PC-3 (cell line): ENCODE measurements around the gene SLC34A3. TPM values are rescaled to one million over a fixed set of nuclear protein-coding genes. Genes with fewer than 3 reads are reported as not detected.

Source experiments
- ATAC-seq: fragments of 200-7000 bp; cut with Tn5 transposase; 2 replicates; pipeline ENCODE4 v1.9.1; 2020; ENCODE audit warnings: mild to moderate bottlenecking, moderate library complexity
- BruUV-seq: library from RNA; stranded (reverse); fragments of 400-500 nt; replicated peaks from 2 replicates; lab custom pipeline; 2021; lab: Mats Ljungman, UMichigan
- CTCF ChIA-PET: fragments of 300-600 bp; sonication (Branson Sonifier 250); formaldehyde crosslinking; loops from one replicate; lab custom pipeline; 2022; ENCODE audit warnings: antibody characterized with exemption; lab: Charles Lee
- POLR2A ChIA-PET: fragments of 300-600 bp; sonication (Branson Sonifier 250); formaldehyde crosslinking; loops from one replicate; lab custom pipeline; 2022; ENCODE audit warnings: antibody characterized with exemption; ENCODE audit not compliant: unreplicated experiment; lab: Charles Lee
- DNase-seq: peaks from one replicate; pipeline ENCODE4 v3.0.0-alpha.2; 2015
- H2AFZ ChIP-seq: fragments of 300-600 bp; sonication (generic); 2 replicates; pipeline ENCODE4 v1.6.0; 2016; ENCODE audit warnings: antibody characterized with exemption, low read length
- H3F3A ChIP-seq: fragments of 300-600 bp; sonication (generic); one replicate; pipeline ENCODE4 v1.6.0; 2017; ENCODE audit warnings: antibody characterized with exemption, low read length, control low read depth, mild to moderate bottlenecking; ENCODE audit not compliant: unreplicated experiment
- H3K27ac ChIP-seq: fragments of 300-600 bp; sonication (generic); 2 replicates; pipeline ENCODE4 v1.5.1; 2016; ENCODE audit warnings: mild to moderate bottlenecking, low read length
- H3K27me3 ChIP-seq: fragments of 300-600 bp; sonication (generic); 2 replicates; pipeline ENCODE4 v1.6.1; 2016; ENCODE audit warnings: low read length, mixed read lengths
- H3K36me3 ChIP-seq: fragments of 300-600 bp; sonication (generic); 2 replicates; pipeline ENCODE4 v1.6.1; 2016; ENCODE audit warnings: low read depth, mixed run types, low read length, mixed read lengths
- H3K4me1 ChIP-seq: fragments of 300-600 bp; sonication (generic); 2 replicates; pipeline ENCODE4 v1.5.1; 2016; ENCODE audit warnings: low read length; ENCODE audit not compliant: insufficient read depth
- H3K4me2 ChIP-seq: fragments of 300-600 bp; sonication (generic); 2 replicates; pipeline ENCODE4 v1.6.0; 2016; ENCODE audit warnings: low read length
- H3K4me3 ChIP-seq: fragments of 300-600 bp; sonication (generic); 2 replicates; pipeline ENCODE4 v1.5.1; 2016; ENCODE audit warnings: mild to moderate bottlenecking, low read length, mixed read lengths
- H3K79me2 ChIP-seq: fragments of 300-600 bp; sonication (generic); 2 replicates; pipeline ENCODE4 v1.6.1; 2017; ENCODE audit warnings: low read length, mixed read lengths
- H3K9ac ChIP-seq: fragments of 300-600 bp; sonication (generic); 2 replicates; pipeline ENCODE4 v1.6.0; 2016; ENCODE audit warnings: mild to moderate bottlenecking, low read length
- H3K9me2 ChIP-seq: fragments of 300-600 bp; sonication (generic); replicated peaks from 2 replicates; pipeline ENCODE4 v1.6.1; 2016; ENCODE audit warnings: mixed run types, low read length, mixed read lengths
- H3K9me3 ChIP-seq: fragments of 300-600 bp; sonication (generic); 2 replicates; pipeline ENCODE4 v1.6.1; 2016; ENCODE audit warnings: low read length, mixed read lengths
- H4K20me1 ChIP-seq: fragments of 300-600 bp; sonication (generic); 2 replicates; pipeline ENCODE4 v1.6.1; 2016; ENCODE audit warnings: low read length, mixed read lengths
- EZH2 ChIP-seq: fragments of 300-600 bp; sonication (generic); IDR thresholded peaks from one replicate; pipeline ENCODE4 v1.6.1; 2017; ENCODE audit warnings: antibody characterized with exemption, mild to moderate bottlenecking, low read length; ENCODE audit not compliant: unreplicated experiment
- EZH2phosphoT487 ChIP-seq: fragments of 300-600 bp; sonication (generic); IDR thresholded peaks from 2 replicates; pipeline ENCODE4 v1.6.1; 2018; ENCODE audit warnings: mild to moderate bottlenecking, antibody characterized with exemption, low read length, borderline replicate concordance
- intact Hi-C: fragments of 100-400 bp; cut with micrococcal nuclease; formaldehyde crosslinking; loops from 2 replicates; pipeline ENCODE4 v1.9.0; 2023
- total RNA-seq: library from RNA; depleted of rRNA; stranded (reverse); fragments of >200 nt; gene quantifications from 2 replicates; pipeline ENCODE4 v1.2.3, GENCODE V29; 2014
- TF ChIP-seq, protein P1 (sequence below): fragments of 300-600 bp; sonication (generic); conservative IDR thresholded peaks from 2 replicates; pipeline ENCODE4 v1.5.1; 2017; ENCODE audit warnings: antibody characterized with exemption, low read depth, mild to moderate bottlenecking, low read length

The SLC34A3 gene
- total RNA-seq, 1 experiment from 2014 or later, result 1.5 TPM

DNA sequence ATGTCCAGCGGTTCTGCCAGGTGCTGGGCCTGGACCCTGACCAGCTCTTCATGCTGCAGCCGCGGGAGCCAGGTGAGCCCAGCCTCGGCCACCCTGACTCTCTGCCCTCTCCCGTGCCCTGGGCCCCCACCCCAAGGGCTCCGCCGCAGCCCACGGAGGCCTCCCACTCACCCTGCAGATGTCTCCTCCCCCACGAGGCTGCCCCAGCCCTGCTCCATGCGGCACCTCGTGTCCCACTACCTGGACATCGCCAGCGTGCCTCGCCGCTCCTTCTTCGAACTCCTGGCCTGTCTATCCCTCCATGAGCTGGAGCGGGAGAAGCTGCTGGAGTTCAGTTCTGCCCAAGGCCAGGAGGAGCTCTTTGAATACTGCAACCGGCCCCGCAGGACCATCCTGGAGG, 16.1 kb upstream of the SLC34A3 start:
- intact Hi-C loops, result no loop called here
- TF ChIP-seq EZH2 (no peak), EZH2phosphoT487 (no peak)
- TF ChIP-seq, protein P1, sequence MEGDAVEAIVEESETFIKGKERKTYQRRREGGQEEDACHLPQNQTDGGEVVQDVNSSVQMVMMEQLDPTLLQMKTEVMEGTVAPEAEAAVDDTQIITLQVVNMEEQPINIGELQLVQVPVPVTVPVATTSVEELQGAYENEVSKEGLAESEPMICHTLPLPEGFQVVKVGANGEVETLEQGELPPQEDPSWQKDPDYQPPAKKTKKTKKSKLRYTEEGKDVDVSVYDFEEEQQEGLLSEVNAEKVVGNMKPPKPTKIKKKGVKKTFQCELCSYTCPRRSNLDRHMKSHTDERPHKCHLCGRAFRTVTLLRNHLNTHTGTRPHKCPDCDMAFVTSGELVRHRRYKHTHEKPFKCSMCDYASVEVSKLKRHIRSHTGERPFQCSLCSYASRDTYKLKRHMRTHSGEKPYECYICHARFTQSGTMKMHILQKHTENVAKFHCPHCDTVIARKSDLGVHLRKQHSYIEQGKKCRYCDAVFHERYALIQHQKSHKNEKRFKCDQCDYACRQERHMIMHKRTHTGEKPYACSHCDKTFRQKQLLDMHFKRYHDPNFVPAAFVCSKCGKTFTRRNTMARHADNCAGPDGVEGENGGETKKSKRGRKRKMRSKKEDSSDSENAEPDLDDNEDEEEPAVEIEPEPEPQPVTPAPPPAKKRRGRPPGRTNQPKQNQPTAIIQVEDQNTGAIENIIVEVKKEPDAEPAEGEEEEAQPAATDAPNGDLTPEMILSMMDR, result no peak
- no peak overlapping the region for H3K4me3 ChIP-seq
- no peak overlapping the region for H3K4me2 ChIP-seq
- no TSS peak for BruUV-seq
- H3K36me3 ChIP-seq, result no peaks in the 10 kb centered on the region
- ChIA-PET POLR2A (no interaction called here), CTCF (no interaction called here)
- H3K4me1 ChIP-seq, result peaks cover 24% of the 10 kb centered on the region
- ATAC-seq (no peak), DNase-seq (no peak)
- no peaks in the 10 kb centered on the region for H3F3A ChIP-seq
- no peak overlapping the region for H3K9ac ChIP-seq
- no peaks in the 10 kb centered on the region for H3K79me2 ChIP-seq
- H3K27ac ChIP-seq, result no peak overlapping the region
- H3K27me3 ChIP-seq, result no peaks in the 10 kb centered on the region
- H3K9me2 ChIP-seq, result no peaks in the 10 kb centered on the region
- no peaks in the 10 kb centered on the region for H4K20me1 ChIP-seq
- H3K9me3 ChIP-seq, result no peaks in the 10 kb centered on the region
- no peak overlapping the region for H2AFZ ChIP-seq

DNA sequence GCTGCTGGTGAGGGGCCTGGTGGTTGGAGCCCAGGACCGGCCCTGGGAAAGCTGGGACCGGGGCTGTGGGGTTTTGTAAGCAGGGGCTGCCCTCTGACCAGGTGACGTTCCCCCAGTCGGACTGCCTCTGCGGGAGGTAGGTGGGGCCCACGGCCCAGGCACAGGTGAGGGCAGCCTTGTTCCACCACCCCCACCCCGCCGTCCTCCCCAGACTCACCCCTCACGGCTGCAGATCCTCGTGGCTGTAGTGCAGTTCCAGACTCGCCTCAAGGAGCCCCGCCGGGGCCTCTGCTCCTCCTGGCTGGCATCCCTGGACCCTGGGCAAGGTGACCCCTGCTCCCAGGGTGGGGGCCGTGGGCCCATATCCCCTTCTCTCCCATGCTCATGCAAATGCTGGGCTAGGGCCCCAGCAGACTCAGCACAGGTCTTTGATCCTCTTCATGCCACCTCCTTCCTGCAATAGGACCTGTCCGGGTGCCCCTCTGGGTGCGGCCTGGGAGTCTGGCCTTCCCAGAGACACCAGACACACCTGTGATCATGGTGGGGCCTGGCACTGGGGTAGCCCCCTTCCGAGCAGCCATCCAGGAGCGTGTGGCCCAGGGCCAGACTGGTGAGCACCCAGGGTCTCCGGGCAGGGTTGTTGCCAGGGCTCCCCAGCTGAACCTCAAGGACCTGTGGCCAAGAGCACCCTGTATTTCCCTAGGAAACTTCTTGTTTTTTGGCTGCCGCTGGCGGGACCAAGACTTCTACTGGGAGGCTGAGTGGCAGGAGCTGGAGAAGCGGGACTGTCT, 15.3 kb upstream of the SLC34A3 start:
- Histone ChIP-seq H2AFZ (no peak overlapping the region), H3K9ac (no peak overlapping the region), H4K20me1 (no peaks in the 10 kb centered on the region), H3K27me3 (no peaks in the 10 kb centered on the region), H3K79me2 (no peaks in the 10 kb centered on the region), H3K9me3 (no peaks in the 10 kb centered on the region), H3K36me3 (no peaks in the 10 kb centered on the region), H3K4me2 (no peak overlapping the region), H3F3A (no peaks in the 10 kb centered on the region), H3K27ac (no peak overlapping the region), H3K4me1 (peaks cover 24% of the 10 kb centered on the region), H3K9me2 (no peaks in the 10 kb centered on the region), H3K4me3 (no peak overlapping the region)
- DNase-seq (no peak), ATAC-seq (no peak)
- BruUV-seq, result no TSS peak
- ChIA-PET POLR2A (no interaction called here), CTCF (no interaction called here)
- intact Hi-C loops, result no loop called here
- TF ChIP-seq EZH2 (no peak), EZH2phosphoT487 (no peak)
- TF ChIP-seq, protein P1, result no peak
